Pancreas (tissue), 10 donors: ENCODE measurements around the gene LIMS2. TPM values are rescaled to one million over a fixed set of nuclear protein-coding genes. Genes with fewer than 3 reads are reported as not detected.

Experiments
- ATAC-seq, 4 donors: fragments of 200-7000 bp; cut with Tn5 transposase; one replicate each; pipeline versions ENCODE4 v1.8.0 to v1.9.1; 2020; ENCODE audit warnings: mild to moderate bottlenecking in 4 of 4, moderate library complexity in 4 of 4
- DNase-seq, 6 donors: peaks; one replicate each; pipeline ENCODE4 v3.0.0-alpha.2; 2020
- FAIRE-seq: peaks from 2 replicates; lab custom pipeline; 2012; peaks lifted over from hg19 to GRCh38; lab: Jason Lieb, UNC
- H3K27ac ChIP-seq, 4 donors: fragments of 200-600 bp; sonication (generic); 1 replicate in 3 of 4; 2 replicates in 1 of 4; pipeline versions ENCODE4 v1.5.0 to v1.8.0; 2020
- H3K27me3 ChIP-seq, 4 donors: fragments of 200-600 bp; one replicate each; pipeline ENCODE4 v1.8.0; 2021
- H3K36me3 ChIP-seq, 3 donors: fragments of 200-600 bp; sonication (generic) in 1 of 3; one replicate each; pipeline versions ENCODE4 v1.5.0 to v1.8.0; 2020 to 2021
- H3K4me1 ChIP-seq, 3 donors: fragments of 200-600 bp; one replicate each; pipeline ENCODE4 v1.8.0; 2021
- H3K4me3 ChIP-seq, 4 donors: fragments of 200-600 bp; sonication (generic) in 2 of 4; one replicate each; pipeline versions ENCODE4 v1.5.0 to v1.8.0; 2020 to 2021
- H3K9me3 ChIP-seq, 4 donors: fragments of 200-600 bp; one replicate each; pipeline ENCODE4 v1.8.0; 2021
- CTCF ChIP-seq, 4 donors: fragments of 200-600 bp; sonication (generic) in 3 of 4; IDR thresholded peaks; one replicate each; pipeline versions ENCODE4 v1.5.0 to v1.8.0; 2021; ENCODE audit warnings: antibody characterized with exemption in 4 of 4
- WGBS, 2 donors: extraction: QIAGEN DNeasy Blood & Tissue Kit; methylation state at CpG; one replicate each; pipeline ENCODE4 v1.1.7; 2013; 5-methylcytosine and 5-hydroxymethylcytosine counted together
- intact Hi-C, 3 donors: fragments of 100-400 bp; cut with DNase I; formaldehyde crosslinking; loops; one replicate each; pipeline versions ENCODE4 v1.11.1 to v1.14.2; 2022
- polyA plus RNA-seq, 2 donors: library from polyadenylated mRNA; stranded (reverse); fragments of 200-250 nt; gene quantifications; one replicate each; pipeline ENCODE4 v1.2.3, GENCODE V29; 2013
- total RNA-seq, 6 donors: library from RNA; stranded (reverse); fragmentation: NEBNext Ultra II Directional in 4 of 6; extraction: Animal tissue kit (Norgen Biotek cat#: 25700) in 4 of 6; gene quantifications; one replicate each; pipeline versions ENCODE4 v1.2.1 to v1.2.4, GENCODE V29; 2021 to 2023
- donor health status: healthy with polysubstance abuse.
- donor health status: DM: no; HTN: no; CAD: no; lungs with moderate emphysema.
- donor health status: DM: no; HTN: no; CAD: no.
- donor health status: control.
- donor health status: control.
- donor health status: Bipolar disorder and iron deficiency.
- donor health status: DM: yes; HTN: yes; CAD: no.
- donor health status: DM: no; HTN: no; CAD: no.
- donor health status: DM: no; HTN: no; CAD: no.
- donor health status: DM: yes; HTN: yes; CAD: no.

Gene LIMS2
- total and polyA plus RNA-seq, 8 donors: 2.2 to 139 (median 5.2) TPM

DNA sequence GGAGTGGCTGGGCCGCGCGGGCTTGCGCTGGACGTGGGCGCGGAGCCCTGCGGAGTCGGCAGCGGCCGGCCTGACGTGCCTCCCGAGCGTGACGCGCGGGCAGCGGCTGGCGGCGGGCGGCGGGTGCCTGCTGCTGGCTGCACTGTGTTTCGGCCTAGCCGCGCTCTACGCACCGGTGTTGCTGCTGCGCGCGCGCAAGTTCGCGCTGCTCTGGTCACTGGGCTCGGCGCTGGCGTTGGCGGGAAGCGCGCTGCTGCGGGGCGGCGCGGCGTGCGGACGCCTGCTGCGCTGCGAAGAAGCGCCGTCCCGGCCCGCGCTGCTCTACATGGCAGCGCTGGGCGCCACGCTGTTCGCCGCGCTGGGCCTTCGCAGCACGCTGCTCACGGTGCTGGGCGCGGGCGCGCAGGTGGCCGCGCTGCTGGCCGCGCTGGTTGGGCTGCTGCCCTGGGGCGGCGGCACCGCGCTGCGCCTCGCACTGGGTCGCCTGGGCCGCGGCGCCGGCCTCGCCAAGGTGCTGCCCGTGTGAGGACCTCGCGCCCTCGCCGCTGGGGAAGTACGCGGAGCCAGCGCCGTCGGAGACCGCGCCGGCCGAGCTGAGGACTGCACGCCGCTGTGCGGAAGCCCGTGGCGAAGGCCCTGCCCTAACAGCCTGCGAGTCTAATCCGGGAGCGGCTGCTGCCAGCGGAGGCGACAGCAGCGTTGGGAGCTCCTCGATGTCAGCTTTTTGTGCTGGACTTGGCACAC, 26.5 kb upstream of the LIMS2 start:
- Histone ChIP-seq H3K27me3 (no peaks in the 10 kb centered on the region), H3K27ac (peak overlapping the region; percentile 91 to 99 (median 94)), H3K4me1 (peaks cover 3 to 19% (median 8%) of the 10 kb centered on the region in 3 donors), H3K36me3 (peaks cover 0 to 5% (median 0%) of the 10 kb centered on the region in 3 donors), H3K9me3 (no peaks in the 10 kb centered on the region), H3K4me3 (peak overlapping the region; percentile 37 to 78 (median 72))
- peak; percentile 69 to 78 (median 72) for ATAC-seq
- TF ChIP-seq CTCF (IDR thresholded peaks at IDR 0.05): no peak
- DNase-seq: peak; percentile 63 to 89 (median 81)
- intact Hi-C loops: no loop called here
- no peak for FAIRE-seq
- 0% methylated on average over 100 to 108 of the region's 108 CpGs for WGBS, 2 donors

DNA sequence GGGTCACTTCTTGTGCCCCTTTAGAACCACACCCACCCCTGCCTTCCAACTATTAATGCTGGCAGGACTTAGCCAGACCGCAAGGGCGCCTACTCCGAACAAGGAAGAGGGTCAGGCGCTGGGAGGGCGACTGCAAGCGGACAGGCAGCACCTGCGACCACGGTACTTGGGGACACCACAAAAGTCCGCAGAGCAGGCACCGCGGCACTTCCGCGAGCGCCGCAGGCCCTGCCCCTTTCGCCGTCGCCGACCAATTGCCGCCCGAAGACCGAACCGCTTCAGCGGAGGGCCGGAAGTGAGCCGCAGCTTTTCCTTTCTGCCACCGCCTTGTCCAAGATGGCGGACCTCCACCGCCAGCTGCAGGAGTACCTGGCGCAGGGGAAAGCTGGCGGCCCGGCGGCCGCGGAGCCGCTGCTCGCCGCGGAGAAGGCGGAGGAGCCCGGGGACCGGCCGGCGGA, 25.9 kb upstream of the LIMS2 start, which contains the start of gene SFT2D3:
Gene SFT2D3 (plus strand): TSS at position 305 of the 458 bp plus-strand sequence. CDS start 32 bp downstream, at position 337.
- no peak for TF ChIP-seq CTCF (IDR thresholded peaks at IDR 0.05)
- no peak for FAIRE-seq
- intact Hi-C loops: no loop called here
- no peaks in the 10 kb centered on the region for H3K27me3 ChIP-seq
- H3K4me3 ChIP-seq: peak within 1 kb of the TSS; percentile 37 to 78 (median 72)
- peaks cover 3 to 19% (median 8%) of the 10 kb centered on the region in 3 donors for H3K4me1 ChIP-seq
- WGBS, 2 donors: 0% methylated on average over 44 of the region's 44 CpGs
- peaks cover 0 to 3% (median 0%) of the 10 kb centered on the region in 3 donors for H3K36me3 ChIP-seq
- DNase-seq: peak; percentile 91 to 97 (median 93)
- ATAC-seq: peak; percentile 92 to 96 (median 93)
- peak within 1 kb of the TSS; percentile 91 to 99 (median 94) for H3K27ac ChIP-seq
- H3K9me3 ChIP-seq: no peaks in the 10 kb centered on the region

DNA sequence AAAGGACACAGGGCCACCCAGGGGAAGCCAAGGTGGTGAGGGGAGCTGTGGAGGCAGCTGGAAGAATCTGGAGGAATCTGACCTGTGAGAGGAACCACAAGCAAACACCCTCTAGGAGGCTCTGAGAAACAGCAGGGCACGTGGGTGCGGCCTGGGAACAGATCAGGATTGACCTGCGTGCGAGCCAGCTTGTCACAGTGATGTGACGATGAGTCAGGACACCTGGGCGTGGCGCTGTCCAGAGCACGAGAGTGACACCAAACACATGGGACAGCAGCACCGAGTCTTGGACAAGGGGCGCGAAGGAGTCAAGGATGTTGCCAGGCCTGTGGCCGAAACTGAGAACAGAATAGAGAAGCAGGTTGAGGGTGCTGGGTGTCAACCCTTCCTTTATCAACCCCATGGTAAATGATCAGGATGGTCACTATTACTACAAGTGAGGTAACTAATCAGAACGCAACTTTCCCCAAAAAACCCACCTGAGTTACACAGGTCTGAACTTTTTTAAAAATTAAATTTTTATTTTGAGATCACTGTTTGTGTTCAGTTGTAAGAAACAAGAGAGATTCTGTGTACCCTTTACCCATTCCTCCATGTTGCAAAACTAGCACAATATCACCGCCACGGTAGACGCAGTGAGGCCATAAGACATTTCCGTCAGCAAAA, 25.3 kb upstream of the LIMS2 start:
- FAIRE-seq: no peak
- intact Hi-C loops: no loop called here

DNA sequence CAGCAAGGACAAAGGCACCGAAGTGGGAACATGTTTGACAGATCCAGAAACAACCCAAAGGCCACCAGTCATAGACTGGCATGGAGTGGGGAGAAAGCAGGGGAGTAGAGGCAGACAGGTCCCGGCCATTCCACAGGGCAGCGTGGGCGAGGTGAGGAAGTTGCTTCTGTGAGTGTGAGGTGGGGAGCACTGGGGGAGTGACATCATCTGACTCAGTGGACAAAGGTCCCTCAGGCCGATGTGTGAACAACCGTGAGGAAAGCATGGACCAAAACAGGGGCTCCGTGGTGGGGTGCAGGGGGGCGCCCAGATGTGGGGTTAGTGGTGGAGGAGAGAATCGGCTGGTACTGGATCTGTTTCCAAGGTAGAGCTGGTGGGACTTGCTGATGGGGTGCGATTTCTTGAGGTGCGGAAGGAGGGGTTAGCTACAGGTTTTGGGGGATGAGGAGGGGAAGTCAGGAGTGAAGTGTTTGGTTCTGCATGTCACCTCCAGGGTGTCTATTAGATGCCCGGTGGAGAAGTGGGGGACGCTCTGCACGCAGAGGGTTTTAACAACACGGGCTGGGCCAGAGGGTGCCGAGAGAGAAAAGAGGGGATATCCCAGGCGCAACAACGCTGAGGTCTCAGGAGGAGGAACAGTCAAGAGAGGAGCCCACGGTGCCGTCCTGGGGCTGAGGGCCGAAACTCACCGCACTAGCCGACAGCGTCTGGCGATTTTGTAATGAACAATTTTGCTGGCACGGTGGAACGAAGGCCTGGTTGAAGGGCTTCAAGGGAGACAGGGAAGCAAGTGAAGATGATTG, 23.4 kb upstream of the LIMS2 start:
- H3K27ac ChIP-seq: no peak overlapping the region
- no peak for TF ChIP-seq CTCF (IDR thresholded peaks at IDR 0.05)
- H3K9me3 ChIP-seq: no peaks in the 10 kb centered on the region
- H3K27me3 ChIP-seq: no peaks in the 10 kb centered on the region
- peaks cover 3 to 19% (median 8%) of the 10 kb centered on the region in 3 donors for H3K4me1 ChIP-seq
- intact Hi-C loops: no loop called here
- DNase-seq (no peak), FAIRE-seq (no peak), ATAC-seq (no peak)
- 94 to 95% methylated on average over 27 of the region's 27 CpGs for whole genome bisulfite sequencing, 2 donors
- H3K4me3 ChIP-seq: no peak overlapping the region
- no peaks in the 10 kb centered on the region for H3K36me3 ChIP-seq

More for the DNA sequence above, 25.3 kb upstream of the LIMS2 start:
- DNase-seq: peak in 5 of 6 donors; percentile 32 to 78 (median 46)
- 56 to 57% methylated on average over 17 of the region's 17 CpGs for WGBS, 2 donors
- ATAC-seq: peak; percentile 8 to 27 (median 16)
- Histone ChIP-seq H3K4me1 (peaks cover 3 to 19% (median 8%) of the 10 kb centered on the region in 3 donors), H3K27me3 (no peaks in the 10 kb centered on the region), H3K27ac (peak overlapping the region; percentile 91 to 99 (median 94)), H3K4me3 (peak overlapping the region; percentile 37 to 78 (median 72)), H3K36me3 (no peaks in the 10 kb centered on the region), H3K9me3 (no peaks in the 10 kb centered on the region)
- no peak for TF ChIP-seq CTCF (IDR thresholded peaks at IDR 0.05)
